C4-2B (cell line): ENCODE data around the gene GFOD2.

Experiments used
- H3K27ac ChIP-seq: fragments of 450-650 bp; 2 replicates; pipeline ENCODE4 v1.5.1; 2017
- CTCF ChIP-seq: fragments of 450-650 bp; conservative IDR thresholded peaks from 2 replicates; pipeline ENCODE4 v1.5.1; 2017; ENCODE audit warnings: mild to moderate bottlenecking
- ZFX ChIP-seq: fragments of 450-650 bp; IDR thresholded peaks from 2 replicates; pipeline ENCODE4 v1.6.1; 2017

The GFOD2 gene

GRCh38 chr16:67731753-67732095 is 12.6 kb upstream of the GFOD2 start:
- TF ChIP-seq CTCF (no peak), ZFX (no peak)
- H3K27ac ChIP-seq = no peak overlapping the region

GRCh38 chr16:67731071-67731752 is 12.1 kb upstream of the GFOD2 start:
- TF ChIP-seq CTCF (no peak), ZFX (no peak)
- no peak overlapping the region for H3K27ac ChIP-seq

GRCh38 chr16:67730326-67730725 is 11.2 kb upstream of the GFOD2 start:
- no peak for TF ChIP-seq ZFX
- TF ChIP-seq CTCF = no peak
- no peak overlapping the region for H3K27ac ChIP-seq

- no peak for TF ChIP-seq ZFX
- no peak for TF ChIP-seq CTCF
- no peak overlapping the region for H3K27ac ChIP-seq
Measured at GRCh38 chr16:67729636-67730248, 10.6 kb upstream of the GFOD2 start.

- no peak overlapping the region for H3K27ac ChIP-seq
- TF ChIP-seq CTCF = no peak
- TF ChIP-seq ZFX = no peak
Measured at GRCh38 chr16:67727521-67728485, 8.7 kb upstream of the GFOD2 start.

- no peak overlapping the region for H3K27ac ChIP-seq
- TF ChIP-seq CTCF (no peak), ZFX (no peak)
Measured at GRCh38 chr16:67726106-67727034, 7.3 kb upstream of the GFOD2 start.
